Stimulated activated memory B cell treated with anti-CD40 and anti-IgM and Interleukin-4, amounts not matched to agents 10 μg/mL and 1 μg/mL and 100 μg/mL, for 72 hours (primary cell): ENCODE data around the gene TNS3.

Experiments used
- ATAC-seq: fragments of 150-1000 bp; cut with Tn5 transposase; 2 replicates; pipeline ENCODE4 v1.10.0; 2021
- H3K27ac Mint-ChIP-seq: one replicate; pipeline ENCODE4 v1.8.0; 2022; ENCODE audit warnings: mild to moderate bottlenecking, mixed read lengths
- H3K27me3 Mint-ChIP-seq: one replicate; pipeline ENCODE4 v1.8.0; 2022; ENCODE audit warnings: mixed read lengths
- H3K36me3 Mint-ChIP-seq: one replicate; pipeline ENCODE4 v1.8.0; 2022; ENCODE audit warnings: mixed read lengths
- H3K4me1 Mint-ChIP-seq: one replicate; pipeline ENCODE4 v1.8.0; 2022; ENCODE audit warnings: mixed read lengths
- H3K4me3 Mint-ChIP-seq: one replicate; pipeline ENCODE4 v1.8.0; 2022; ENCODE audit warnings: mild to moderate bottlenecking, moderate library complexity, mixed read lengths
- H3K9me3 Mint-ChIP-seq: one replicate; pipeline ENCODE4 v1.8.0; 2022; ENCODE audit warnings: mixed read lengths

The TNS3 gene

GRCh38 chr7:47565640-47566250, 16.2 kb downstream of the TNS3 start:
- Mint-ChIP-seq H3K36me3 (no peaks in the 10 kb centered on the region), H3K27me3 (no peaks in the 10 kb centered on the region)
- ATAC-seq: no peak

DNA sequence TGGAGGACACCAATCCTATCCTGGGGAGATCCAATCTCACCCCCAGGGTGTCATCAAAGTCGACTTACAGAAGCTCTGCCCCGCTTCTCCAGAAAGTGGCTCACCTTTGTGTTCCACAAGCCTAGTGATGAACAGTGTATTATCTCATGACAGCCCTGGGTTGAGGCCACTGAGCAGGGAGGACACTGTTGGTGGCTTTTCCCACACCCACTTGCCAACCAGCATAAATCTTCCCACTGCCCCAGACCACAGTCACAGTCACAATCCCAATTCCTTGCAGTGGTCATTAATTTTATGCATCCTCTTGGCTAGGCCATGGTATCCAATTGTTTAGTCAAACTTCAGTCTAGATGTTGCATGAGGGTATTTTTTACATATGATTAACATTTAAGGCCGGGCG, 18.4 kb downstream of the TNS3 start:
- Mint-ChIP-seq H3K27ac (no peak overlapping the region), H3K4me1 (peaks cover 43% of the 10 kb centered on the region), H3K9me3 (no peaks in the 10 kb centered on the region), H3K4me3 (no peak overlapping the region), H3K27me3 (no peaks in the 10 kb centered on the region), H3K36me3 (peaks cover 7% of the 10 kb centered on the region)
- ATAC-seq: no peak

More at GRCh38 chr7:47565640-47566250, 16.2 kb downstream of the TNS3 start:
- Mint-ChIP-seq H3K27ac (peak overlapping the region; percentile 30), H3K9me3 (no peaks in the 10 kb centered on the region), H3K4me1 (peaks cover 37% of the 10 kb centered on the region), H3K4me3 (no peak overlapping the region)

DNA sequence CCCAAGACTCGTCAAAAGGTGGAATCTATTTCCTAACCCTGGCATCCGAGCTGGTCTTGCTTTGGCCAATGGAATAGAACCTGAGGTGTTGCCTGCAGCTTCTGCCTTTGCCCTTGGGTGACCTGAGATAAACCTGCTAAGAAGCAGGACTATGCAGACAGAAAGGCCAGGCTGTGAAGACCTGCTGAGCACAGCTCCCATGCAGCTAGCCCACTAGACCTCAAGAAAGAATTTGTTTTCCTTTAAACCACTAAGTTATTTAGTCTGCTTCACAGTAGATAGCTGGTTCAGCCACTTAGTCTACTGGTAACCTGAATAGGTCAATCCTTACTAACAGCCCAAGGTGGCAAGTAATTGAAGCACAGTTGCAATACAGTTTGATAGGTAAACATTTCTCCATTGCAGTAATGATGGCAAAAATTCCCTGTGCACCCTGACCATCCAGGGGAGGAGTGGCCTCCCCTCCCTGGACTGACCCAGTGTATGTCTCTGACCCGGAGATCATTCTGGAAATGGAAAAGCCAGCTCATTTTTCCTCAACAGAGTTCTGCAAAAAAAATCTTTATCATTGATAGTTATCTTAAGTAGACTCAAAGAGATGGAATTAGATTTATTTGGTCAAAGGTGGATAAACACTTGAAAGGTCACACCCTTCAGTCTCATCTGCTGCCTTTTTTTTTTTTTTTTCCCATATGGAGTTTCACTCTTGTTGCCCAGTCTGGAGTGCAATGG, 20.0 kb downstream of the TNS3 start:
- no peak overlapping the region for H3K4me3 Mint-ChIP-seq
- H3K27me3 Mint-ChIP-seq: no peaks in the 10 kb centered on the region
- peaks cover 7% of the 10 kb centered on the region for H3K36me3 Mint-ChIP-seq
- H3K27ac Mint-ChIP-seq: no peak overlapping the region
- no peaks in the 10 kb centered on the region for H3K9me3 Mint-ChIP-seq
- peaks cover 26% of the 10 kb centered on the region for H3K4me1 Mint-ChIP-seq
- no peak for ATAC-seq

GRCh38 chr7:47559306-47560220, 22.3 kb downstream of the TNS3 start:
- no peak overlapping the region for H3K27ac Mint-ChIP-seq
- H3K9me3 Mint-ChIP-seq: no peaks in the 10 kb centered on the region
- H3K36me3 Mint-ChIP-seq: peaks cover 12% of the 10 kb centered on the region
- peaks cover 25% of the 10 kb centered on the region for H3K4me1 Mint-ChIP-seq
- H3K27me3 Mint-ChIP-seq: no peaks in the 10 kb centered on the region
- H3K4me3 Mint-ChIP-seq: no peak overlapping the region
- no peak for ATAC-seq

GRCh38 chr7:47557694-47558670, 23.9 kb downstream of the TNS3 start:
- peaks cover 12% of the 10 kb centered on the region for H3K36me3 Mint-ChIP-seq
- no peak for ATAC-seq
- H3K27me3 Mint-ChIP-seq: no peaks in the 10 kb centered on the region
- peak overlapping the region; percentile 70 for H3K27ac Mint-ChIP-seq
- H3K4me3 Mint-ChIP-seq: no peak overlapping the region
- no peaks in the 10 kb centered on the region for H3K9me3 Mint-ChIP-seq
- H3K4me1 Mint-ChIP-seq: peaks cover 20% of the 10 kb centered on the region

GRCh38 chr7:47557317-47557693, 24.6 kb downstream of the TNS3 start:
- peaks cover 24% of the 10 kb centered on the region for H3K4me1 Mint-ChIP-seq
- no peaks in the 10 kb centered on the region for H3K27me3 Mint-ChIP-seq
- peaks cover 12% of the 10 kb centered on the region for H3K36me3 Mint-ChIP-seq
- ATAC-seq: no peak
- no peak overlapping the region for H3K27ac Mint-ChIP-seq
- H3K4me3 Mint-ChIP-seq: no peak overlapping the region
- no peaks in the 10 kb centered on the region for H3K9me3 Mint-ChIP-seq

GRCh38 chr7:47556511-47557180, 25.3 kb downstream of the TNS3 start:
- Mint-ChIP-seq H3K27ac (peak overlapping the region; percentile 2), H3K36me3 (peaks cover 12% of the 10 kb centered on the region), H3K4me1 (peaks cover 27% of the 10 kb centered on the region), H3K9me3 (no peaks in the 10 kb centered on the region), H3K4me3 (no peak overlapping the region), H3K27me3 (no peaks in the 10 kb centered on the region)
- no peak for ATAC-seq

DNA sequence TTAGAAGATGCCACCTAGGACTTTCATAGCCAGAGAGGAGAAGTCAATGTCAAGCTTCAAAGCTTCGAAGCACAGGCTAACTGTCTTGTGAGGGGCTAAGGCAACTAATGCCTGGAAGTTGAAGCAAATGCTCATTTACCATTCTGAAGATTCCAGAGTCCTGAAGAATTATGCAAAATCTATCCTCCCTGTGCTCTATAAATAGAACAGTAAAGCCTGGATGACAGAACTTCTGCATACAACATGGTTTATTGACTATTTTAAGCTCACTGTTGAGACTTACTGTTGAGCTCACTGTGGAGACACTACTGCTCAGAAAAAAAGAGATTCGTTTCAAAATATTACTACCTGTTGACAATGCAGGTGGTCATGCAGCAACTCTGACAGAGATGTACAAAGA, 28.6 kb downstream of the TNS3 start:
- no peak for ATAC-seq
- Mint-ChIP-seq H3K36me3 (peaks cover 9% of the 10 kb centered on the region), H3K4me1 (peaks cover 38% of the 10 kb centered on the region), H3K9me3 (no peaks in the 10 kb centered on the region), H3K27ac (peak overlapping the region; percentile 58), H3K4me3 (no peak overlapping the region), H3K27me3 (no peaks in the 10 kb centered on the region)

GRCh38 chr7:47552621-47553020, 29.3 kb downstream of the TNS3 start:
- H3K4me3 Mint-ChIP-seq: peak overlapping the region; percentile 50
- H3K9me3 Mint-ChIP-seq: no peaks in the 10 kb centered on the region
- no peaks in the 10 kb centered on the region for H3K27me3 Mint-ChIP-seq
- H3K27ac Mint-ChIP-seq: peak overlapping the region; percentile 58
- peak; percentile 95 for ATAC-seq
- H3K36me3 Mint-ChIP-seq: peaks cover 9% of the 10 kb centered on the region
- peaks cover 45% of the 10 kb centered on the region for H3K4me1 Mint-ChIP-seq

- Mint-ChIP-seq H3K9me3 (no peaks in the 10 kb centered on the region), H3K4me1 (peaks cover 47% of the 10 kb centered on the region), H3K27ac (peak overlapping the region; percentile 59), H3K4me3 (no peak overlapping the region), H3K36me3 (peaks cover 9% of the 10 kb centered on the region), H3K27me3 (no peaks in the 10 kb centered on the region)
- no peak for ATAC-seq
Observed at GRCh38 chr7:47551668-47552440, 30.1 kb downstream of the TNS3 start.

DNA sequence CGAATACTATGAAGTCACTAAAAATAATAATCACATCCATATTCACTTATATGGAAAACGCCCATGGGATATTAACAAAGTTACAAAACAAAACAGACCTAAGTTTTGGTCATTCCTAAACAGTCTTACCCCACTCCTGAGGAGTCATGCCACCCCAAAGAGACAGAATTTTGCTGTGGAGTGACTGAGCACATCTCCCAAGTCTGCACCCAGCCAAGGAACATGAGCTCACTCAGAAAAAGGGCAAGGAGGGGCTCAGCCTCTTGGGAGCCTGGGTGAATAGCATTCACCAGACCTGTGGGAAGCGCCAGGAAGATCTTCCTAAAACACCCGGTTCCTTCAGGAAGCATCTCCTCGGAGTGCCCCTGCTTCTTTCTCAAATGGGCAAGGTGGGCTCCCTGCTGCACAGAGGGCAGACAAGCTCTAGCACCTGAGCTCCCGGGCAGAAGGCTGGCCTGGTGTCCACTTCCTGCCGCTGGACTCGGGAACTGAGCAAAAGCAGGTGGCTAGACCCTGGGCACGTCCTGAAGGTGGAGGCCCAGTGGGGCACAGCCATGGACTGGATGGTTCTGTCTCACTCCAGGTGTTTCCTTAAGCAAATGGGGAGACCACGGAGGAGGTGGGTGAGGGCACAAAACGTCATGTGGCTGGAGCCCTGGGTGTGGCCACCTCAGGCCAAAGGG, 31.0 kb downstream of the TNS3 start:
- peak overlapping the region; percentile 59 for H3K27ac Mint-ChIP-seq
- no peaks in the 10 kb centered on the region for H3K27me3 Mint-ChIP-seq
- no peaks in the 10 kb centered on the region for H3K9me3 Mint-ChIP-seq
- H3K4me3 Mint-ChIP-seq: no peak overlapping the region
- peaks cover 4% of the 10 kb centered on the region for H3K36me3 Mint-ChIP-seq
- ATAC-seq: no peak
- H3K4me1 Mint-ChIP-seq: peaks cover 47% of the 10 kb centered on the region

- ATAC-seq: no peak
- peaks cover 48% of the 10 kb centered on the region for H3K4me1 Mint-ChIP-seq
- no peaks in the 10 kb centered on the region for H3K27me3 Mint-ChIP-seq
- H3K4me3 Mint-ChIP-seq: no peak overlapping the region
- peak overlapping the region; percentile 59 for H3K27ac Mint-ChIP-seq
- H3K36me3 Mint-ChIP-seq: peaks cover 4% of the 10 kb centered on the region
- no peaks in the 10 kb centered on the region for H3K9me3 Mint-ChIP-seq
Observed at GRCh38 chr7:47549916-47550315, 32.0 kb downstream of the TNS3 start.

DNA sequence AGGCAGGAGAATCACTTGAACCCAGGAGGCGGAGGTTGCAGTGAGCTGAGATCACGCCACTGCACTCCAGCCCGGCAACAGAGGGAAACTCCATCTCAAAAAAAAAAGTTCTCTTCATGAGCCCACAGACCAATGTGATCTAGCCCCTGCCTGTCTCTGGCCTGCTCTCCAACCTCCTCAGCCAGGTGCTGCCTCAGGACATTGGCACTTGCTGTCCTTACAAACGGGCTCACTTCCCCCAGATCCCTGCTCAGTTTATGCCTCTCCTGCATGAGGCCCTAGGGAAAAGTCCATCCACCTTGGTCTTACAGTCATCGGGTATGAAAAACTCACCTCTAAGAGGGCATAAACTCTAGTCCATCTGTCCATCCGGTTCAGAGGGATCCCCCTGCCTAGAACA, 32.5 kb downstream of the TNS3 start:
- H3K9me3 Mint-ChIP-seq: no peaks in the 10 kb centered on the region
- no peak overlapping the region for H3K4me3 Mint-ChIP-seq
- H3K27ac Mint-ChIP-seq: no peak overlapping the region
- peaks cover 4% of the 10 kb centered on the region for H3K36me3 Mint-ChIP-seq
- no peaks in the 10 kb centered on the region for H3K27me3 Mint-ChIP-seq
- H3K4me1 Mint-ChIP-seq: peaks cover 53% of the 10 kb centered on the region
- ATAC-seq: no peak
